Measurements from ENCODE around the gene CACNA1B. TPM values are rescaled to one million over a fixed set of nuclear protein-coding genes. Genes with fewer than 3 reads are reported as not detected.

Gene CACNA1B
- total and polyA plus RNA-seq, 2 donors (not counting 1 experiment from before 2014, with no cell fraction given), result 0.15 TPM; not detected in 1

GRCh38 chr9:137951597-137952490 is 74.3 kb downstream of the CACNA1B start:
- Histone ChIP-seq H3K4me1 (ENCODE audit: control insufficient read depth in 2 of 2, insufficient read depth in 2 of 2, low read length in 2 of 2) (no peaks in the 10 kb centered on the region), H4K20me1 (ENCODE audit: control insufficient read depth, insufficient read depth, low read length, poor library complexity, severe bottlenecking) (no peaks in the 10 kb centered on the region), H3K9ac (ENCODE audit: low read length) (no peak overlapping the region), H3K36me3 (replicated peaks in 1 of 2; ENCODE audit: control extremely low read depth in 1 of 2, control insufficient read depth in 1 of 2, extremely low read depth in 1 of 2, insufficient read depth in 2 of 2, low read length in 1 of 2) (no peaks in the 10 kb centered on the region), H2AFZ (ENCODE audit: insufficient read depth, low read depth, low read length, poor library complexity, severe bottlenecking) (no peak overlapping the region), H3K79me2 (ENCODE audit: control insufficient read depth, insufficient read depth, low read length) (no peaks in the 10 kb centered on the region), H3K4me2 (replicated peaks; ENCODE audit: low read depth, low read length, poor library complexity, severe bottlenecking) (no peak overlapping the region), H3K9me3 (ENCODE audit: control extremely low read depth in 1 of 3, control insufficient read depth in 2 of 3, insufficient read depth in 1 of 3, low read length in 2 of 3) (peaks cover 0 to 8% (median under 1%) of the 10 kb centered on the region in 3 donors), H3K4me3 (ENCODE audit: control extremely low read depth in 1 of 5, extremely low read depth in 1 of 5, insufficient read depth in 1 of 5, low read depth in 2 of 5, low read length in 4 of 5) (no peak overlapping the region), H3K27ac (ENCODE audit: low read length in 2 of 2) (no peak overlapping the region), H3K27me3 (replicated peaks in 1 of 4; ENCODE audit: control extremely low read depth in 1 of 4, control insufficient read depth in 3 of 4, insufficient read depth in 4 of 4, low read length in 3 of 4) (no peaks in the 10 kb centered on the region)
- peaks cover 2% of the 10 kb centered on the region for H3K27me3 Mint-ChIP-seq
- DNase-seq (no peak), ATAC-seq (ENCODE audit: low read depth) (no peak)
- WGBS (ENCODE audit: insufficient coverage), result 85% methylated on average over 11 of the region's 12 CpGs
- POLR2A ChIA-PET, result no interaction called here
- no peak for TF ChIP-seq CTCF (IDR thresholded peaks at IDR 0.05)
- TF ChIP-seq EZH2 (IDR thresholded peaks at IDR 0.05; ENCODE audit: borderline replicate concordance, insufficient read depth, low read depth, low read length, poor library complexity, severe bottlenecking), result no peak
- intact Hi-C loops (cut with micrococcal nuclease), result no loop called here
- CTCF ChIA-PET, result no interaction called here
- peaks cover 1% of the 10 kb centered on the region for H3K9me3 Mint-ChIP-seq (ENCODE audit: insufficient read depth)
- H3K4me1 Mint-ChIP-seq, result no peaks in the 10 kb centered on the region
- H3K27ac Mint-ChIP-seq, result no peak overlapping the region
- no peak overlapping the region for H3K4me3 Mint-ChIP-seq

DNA sequence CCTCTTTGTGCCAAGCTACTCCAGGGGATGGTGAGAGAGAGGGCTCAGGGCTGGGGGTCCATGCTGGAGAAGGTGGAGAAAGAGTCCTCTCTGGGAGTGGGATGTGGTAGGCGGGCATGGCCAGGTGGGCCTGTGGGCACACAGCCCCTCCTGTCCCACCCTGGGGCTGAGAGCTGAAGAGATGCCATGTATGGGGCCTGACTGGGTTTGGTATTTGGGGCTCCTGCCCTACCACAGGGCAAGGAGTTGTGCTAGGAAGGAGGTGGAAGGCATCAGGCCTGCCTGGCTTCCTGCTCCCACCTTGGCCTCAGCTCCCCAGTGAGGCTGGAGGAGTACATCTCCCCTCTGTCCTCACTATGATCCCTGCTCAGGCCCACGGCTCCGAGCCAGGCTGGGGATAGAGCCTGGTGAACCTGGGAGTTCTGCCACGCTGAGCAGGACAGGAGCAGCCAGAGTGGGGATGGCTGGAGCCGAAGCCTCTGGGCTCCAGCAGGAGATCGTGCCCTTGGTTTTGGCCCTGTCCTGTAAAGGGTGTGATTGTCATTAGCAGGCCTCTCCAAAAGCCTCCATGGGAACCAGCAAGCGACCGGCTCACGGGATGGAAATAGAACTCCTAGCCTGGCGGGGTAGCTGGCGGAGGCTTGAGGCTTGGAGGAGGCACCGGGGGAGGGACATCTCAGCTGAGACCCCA is 75.5 kb downstream of the CACNA1B start:
- peaks cover 2% of the 10 kb centered on the region for H3K27me3 Mint-ChIP-seq
- Histone ChIP-seq H3K36me3 (replicated peaks in 1 of 2; ENCODE audit: control extremely low read depth in 1 of 2, control insufficient read depth in 1 of 2, extremely low read depth in 1 of 2, insufficient read depth in 2 of 2, low read length in 1 of 2) (no peaks in the 10 kb centered on the region), H3K4me2 (replicated peaks; ENCODE audit: low read depth, low read length, poor library complexity, severe bottlenecking) (no peak overlapping the region), H3K9ac (ENCODE audit: low read length) (no peak overlapping the region), H3K79me2 (ENCODE audit: control insufficient read depth, insufficient read depth, low read length) (no peaks in the 10 kb centered on the region), H3K9me3 (ENCODE audit: control extremely low read depth in 1 of 3, control insufficient read depth in 2 of 3, insufficient read depth in 1 of 3, low read length in 2 of 3) (peaks cover 0 to 8% (median 0%) of the 10 kb centered on the region in 3 donors), H3K27ac (ENCODE audit: low read length in 2 of 2) (no peak overlapping the region), H2AFZ (ENCODE audit: insufficient read depth, low read depth, low read length, poor library complexity, severe bottlenecking) (no peak overlapping the region), H3K4me3 (ENCODE audit: control extremely low read depth in 1 of 5, extremely low read depth in 1 of 5, insufficient read depth in 1 of 5, low read depth in 2 of 5, low read length in 4 of 5) (no peak overlapping the region), H3K27me3 (replicated peaks in 1 of 4; ENCODE audit: control extremely low read depth in 1 of 4, control insufficient read depth in 3 of 4, insufficient read depth in 4 of 4, low read length in 3 of 4) (no peaks in the 10 kb centered on the region), H3K4me1 (ENCODE audit: control insufficient read depth in 2 of 2, insufficient read depth in 2 of 2, low read length in 2 of 2) (no peaks in the 10 kb centered on the region), H4K20me1 (ENCODE audit: control insufficient read depth, insufficient read depth, low read length, poor library complexity, severe bottlenecking) (no peaks in the 10 kb centered on the region)
- ATAC-seq (ENCODE audit: low read depth) (no peak), DNase-seq (no peak)
- intact Hi-C loops (cut with micrococcal nuclease), result no loop called here
- ChIA-PET CTCF (no interaction called here), POLR2A (no interaction called here)
- WGBS (ENCODE audit: insufficient coverage), result 91% methylated on average over 12 of the region's 12 CpGs
- no peaks in the 10 kb centered on the region for H3K9me3 Mint-ChIP-seq (ENCODE audit: insufficient read depth)
- H3K4me1 Mint-ChIP-seq, result no peaks in the 10 kb centered on the region
- TF ChIP-seq CTCF (IDR thresholded peaks at IDR 0.05) (no peak), EZH2 (IDR thresholded peaks at IDR 0.05; ENCODE audit: borderline replicate concordance, insufficient read depth, low read depth, low read length, poor library complexity, severe bottlenecking) (no peak)
- no peak overlapping the region for H3K27ac Mint-ChIP-seq
- no peak overlapping the region for H3K4me3 Mint-ChIP-seq
